ENCODE data around the gene BRAF. TPM values are rescaled to one million over a fixed set of nuclear protein-coding genes. Genes with fewer than 3 reads are reported as not detected.
"Not testable (repeated sequence)": the region's sequence is repeated elsewhere in the genome, so short reads cannot be mapped to it uniquely, and the experiment has no call there.

Gene BRAF
- total RNA-seq, 1 donor from 2014 or later, result 40.2 TPM

DNA sequence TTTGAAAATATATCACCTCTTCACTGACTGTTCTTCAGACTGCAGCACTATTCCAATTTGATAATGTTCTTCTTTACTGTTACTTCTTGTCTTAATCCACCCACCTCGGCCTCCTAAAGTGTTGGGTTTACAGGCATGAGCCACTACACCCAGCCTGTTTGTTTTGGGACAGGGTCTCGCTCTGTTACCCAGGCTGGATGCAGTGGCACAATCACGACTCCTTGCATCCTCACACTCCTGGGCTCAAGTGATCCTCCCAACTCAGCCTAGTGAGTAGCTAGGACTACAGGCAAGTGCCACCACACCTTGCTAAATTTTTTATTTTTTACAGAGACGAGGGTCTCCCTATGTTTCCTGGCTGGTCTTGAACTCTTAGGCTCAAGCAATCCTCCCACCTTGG lies 150.4 kb downstream of the BRAF start:
- DNase-seq (no peak), ATAC-seq (no peak)
- no peaks in the 10 kb centered on the region for H3K9me3 ChIP-seq
- H3K27ac ChIP-seq, result no peak overlapping the region
- H3K27me3 ChIP-seq, result no peaks in the 10 kb centered on the region
- no peak overlapping the region for H3K4me3 ChIP-seq
- TF ChIP-seq, protein P1, sequence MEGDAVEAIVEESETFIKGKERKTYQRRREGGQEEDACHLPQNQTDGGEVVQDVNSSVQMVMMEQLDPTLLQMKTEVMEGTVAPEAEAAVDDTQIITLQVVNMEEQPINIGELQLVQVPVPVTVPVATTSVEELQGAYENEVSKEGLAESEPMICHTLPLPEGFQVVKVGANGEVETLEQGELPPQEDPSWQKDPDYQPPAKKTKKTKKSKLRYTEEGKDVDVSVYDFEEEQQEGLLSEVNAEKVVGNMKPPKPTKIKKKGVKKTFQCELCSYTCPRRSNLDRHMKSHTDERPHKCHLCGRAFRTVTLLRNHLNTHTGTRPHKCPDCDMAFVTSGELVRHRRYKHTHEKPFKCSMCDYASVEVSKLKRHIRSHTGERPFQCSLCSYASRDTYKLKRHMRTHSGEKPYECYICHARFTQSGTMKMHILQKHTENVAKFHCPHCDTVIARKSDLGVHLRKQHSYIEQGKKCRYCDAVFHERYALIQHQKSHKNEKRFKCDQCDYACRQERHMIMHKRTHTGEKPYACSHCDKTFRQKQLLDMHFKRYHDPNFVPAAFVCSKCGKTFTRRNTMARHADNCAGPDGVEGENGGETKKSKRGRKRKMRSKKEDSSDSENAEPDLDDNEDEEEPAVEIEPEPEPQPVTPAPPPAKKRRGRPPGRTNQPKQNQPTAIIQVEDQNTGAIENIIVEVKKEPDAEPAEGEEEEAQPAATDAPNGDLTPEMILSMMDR (IDR thresholded peaks at IDR 0.05), result no peak
- no peaks in the 10 kb centered on the region for H3K4me1 ChIP-seq
- intact Hi-C loops (cut with DNase I), result no loop called here
- peaks cover 72% of the 10 kb centered on the region for H3K36me3 ChIP-seq

DNA sequence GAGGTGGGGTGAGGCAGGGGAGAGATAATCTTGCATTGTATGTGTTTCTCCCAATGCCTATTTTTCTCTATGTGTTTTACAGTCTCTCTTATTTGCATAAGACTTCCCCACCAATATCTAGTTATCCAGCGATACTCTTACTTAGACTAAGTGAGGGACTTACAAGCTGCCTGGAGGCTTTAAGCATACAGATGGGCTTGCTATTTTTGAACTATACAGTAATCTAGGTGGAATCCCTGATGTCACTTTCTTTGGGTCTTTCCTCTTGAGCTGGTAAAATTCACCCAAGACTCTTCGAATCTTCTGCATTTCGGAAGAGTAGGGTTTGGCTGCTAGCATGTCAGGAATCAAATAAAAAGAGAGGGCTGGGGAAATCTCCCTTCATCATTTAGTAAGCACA lies 151.6 kb downstream of the BRAF start:
- H3K4me1 ChIP-seq, result no peaks in the 10 kb centered on the region
- no peaks in the 10 kb centered on the region for H3K27me3 ChIP-seq
- no peak overlapping the region for H3K27ac ChIP-seq
- ATAC-seq (no peak), DNase-seq (no peak)
- peaks cover 68% of the 10 kb centered on the region for H3K36me3 ChIP-seq
- H3K4me3 ChIP-seq, result no peak overlapping the region
- TF ChIP-seq, protein P1 (IDR thresholded peaks at IDR 0.05), result no peak
- no peaks in the 10 kb centered on the region for H3K9me3 ChIP-seq
- intact Hi-C loops (cut with DNase I), result no loop called here

DNA sequence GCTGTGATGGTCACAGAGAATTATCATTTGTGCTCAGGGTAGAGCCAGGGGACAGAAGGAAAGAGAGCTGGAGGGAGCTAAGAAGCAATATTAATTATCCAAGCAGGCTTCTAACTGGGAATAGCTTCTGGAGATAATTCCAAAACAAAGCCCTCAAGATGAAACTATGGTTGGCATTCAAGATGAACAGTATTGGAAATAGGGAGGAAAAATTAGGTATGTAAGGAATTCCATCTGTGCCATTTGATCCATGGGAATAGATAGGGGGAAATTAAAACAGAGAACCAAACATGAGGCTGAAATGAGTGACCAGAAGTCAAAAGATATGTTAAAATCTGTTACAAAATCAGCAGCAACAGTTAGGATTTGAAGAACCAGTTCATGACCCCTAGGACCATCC lies 152.9 kb downstream of the BRAF start:
- intact Hi-C loops (cut with DNase I), result no loop called here
- TF ChIP-seq, protein P1 (IDR thresholded peaks at IDR 0.05), result no peak
- Histone ChIP-seq H3K27ac (no peak overlapping the region), H3K27me3 (no peaks in the 10 kb centered on the region), H3K9me3 (no peaks in the 10 kb centered on the region), H3K4me1 (no peaks in the 10 kb centered on the region), H3K4me3 (no peak overlapping the region), H3K36me3 (peaks cover 64% of the 10 kb centered on the region)
- DNase-seq (no peak), ATAC-seq (no peak)

DNA sequence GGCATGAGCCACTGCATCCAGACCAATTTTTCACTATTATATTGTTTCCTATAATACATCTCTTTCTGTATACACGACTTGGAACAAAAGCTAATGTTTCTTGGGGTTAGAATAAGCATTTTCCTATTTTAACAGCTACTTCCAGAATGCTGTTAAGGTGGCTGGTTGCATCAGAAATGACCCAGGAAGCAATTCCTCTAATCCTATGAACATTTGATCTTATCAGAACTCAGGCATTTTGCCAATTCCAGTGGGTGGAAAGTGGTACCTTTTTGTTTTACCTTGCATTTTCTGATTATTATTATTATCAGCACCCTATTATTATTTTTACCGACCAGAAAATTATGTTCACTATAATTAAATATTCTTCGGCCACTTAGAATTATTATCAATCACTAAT lies 154.9 kb downstream of the BRAF start:
- Histone ChIP-seq H3K36me3 (peaks cover 48% of the 10 kb centered on the region), H3K27ac (no peak overlapping the region), H3K4me3 (no peak overlapping the region), H3K4me1 (no peaks in the 10 kb centered on the region), H3K9me3 (no peaks in the 10 kb centered on the region), H3K27me3 (no peaks in the 10 kb centered on the region)
- TF ChIP-seq, protein P1 (IDR thresholded peaks at IDR 0.05), result no peak
- intact Hi-C loops (cut with DNase I), result no loop called here
- ATAC-seq (no peak), DNase-seq (no peak)

DNA sequence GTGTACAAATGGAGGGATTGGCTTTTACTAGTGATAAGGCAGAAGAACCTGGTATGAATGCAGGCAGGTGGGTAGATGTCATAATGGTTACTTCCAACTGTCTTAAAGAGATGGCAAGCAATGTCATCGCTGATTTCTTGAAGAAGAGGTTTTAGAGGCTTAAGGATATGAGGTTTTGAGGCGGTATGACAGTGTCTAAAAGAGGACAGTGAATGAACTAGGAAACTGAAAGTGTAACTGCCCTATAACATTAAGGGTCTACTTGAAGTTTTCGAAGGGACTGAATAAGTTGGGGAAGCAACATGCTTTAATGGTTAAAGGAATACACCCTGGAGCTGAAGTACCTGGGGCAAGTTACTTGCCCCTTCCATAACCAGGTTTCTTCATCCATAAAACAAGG lies 157.3 kb downstream of the BRAF start:
- TF ChIP-seq, protein P1 (IDR thresholded peaks at IDR 0.05), result no peak
- ATAC-seq, result no peak
- Histone ChIP-seq H3K27me3 (no peaks in the 10 kb centered on the region), H3K27ac (no peak overlapping the region), H3K9me3 (no peaks in the 10 kb centered on the region), H3K4me1 (no peaks in the 10 kb centered on the region), H3K36me3 (peaks cover 31% of the 10 kb centered on the region), H3K4me3 (no peak overlapping the region)
- intact Hi-C loops (cut with DNase I), result no loop called here
- no peak for DNase-seq

DNA sequence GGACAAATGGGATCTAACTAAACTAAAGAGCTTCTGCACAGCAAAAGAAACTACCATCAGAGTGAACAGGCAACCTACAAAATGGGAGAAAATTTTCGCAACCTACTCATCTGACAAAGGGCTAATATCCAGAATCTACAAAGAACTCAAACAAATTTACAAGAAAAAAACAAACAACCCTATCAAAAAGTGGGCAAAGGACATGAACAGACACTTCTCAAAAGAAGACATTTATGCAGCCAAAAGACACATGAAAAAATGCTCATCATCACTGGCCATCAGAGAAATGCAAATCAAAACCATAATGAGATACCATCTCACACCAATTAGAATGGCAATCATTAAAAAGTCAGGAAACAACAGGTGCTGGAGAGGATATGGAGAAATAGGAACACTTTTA lies 159.3 kb downstream of the BRAF start:
- intact Hi-C loops (cut with DNase I), result not testable (repeated sequence)

DNA sequence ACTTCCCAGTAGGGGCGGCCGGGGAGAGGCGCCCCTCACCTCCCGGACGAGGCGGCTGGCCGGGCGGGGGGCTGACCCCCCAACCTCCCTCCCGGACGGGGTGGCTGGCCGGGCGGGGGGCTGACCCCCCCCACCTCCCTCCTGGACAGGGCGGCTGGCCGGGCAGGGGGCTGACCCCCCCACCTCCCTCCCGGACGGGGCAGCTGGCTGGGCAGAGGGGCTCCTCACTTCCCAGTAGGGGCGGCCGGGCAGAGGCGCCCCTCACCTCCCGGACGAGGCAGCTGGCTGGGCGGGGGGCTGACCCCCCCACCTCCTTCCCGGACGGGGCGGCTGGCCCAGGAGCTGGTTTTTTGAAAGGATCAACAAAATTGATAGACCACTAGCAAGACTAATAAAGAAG lies 161.6 kb downstream of the BRAF start:
- H3K27ac ChIP-seq; H3K9me3 ChIP-seq; intact Hi-C loops (cut with DNase I); H3K4me1 ChIP-seq; DNase-seq; H3K27me3 ChIP-seq; ATAC-seq; H3K4me3 ChIP-seq: not testable (repeated sequence)
- peaks cover 16% of the 10 kb centered on the region for H3K36me3 ChIP-seq

More for the DNA sequence above, 159.3 kb downstream of the BRAF start:
- H3K36me3 ChIP-seq, result peaks cover 16% of the 10 kb centered on the region
- not testable (repeated sequence) for H3K27me3 ChIP-seq, H3K27ac ChIP-seq, H3K4me3 ChIP-seq, ATAC-seq, H3K4me1 ChIP-seq, DNase-seq, H3K9me3 ChIP-seq

DNA sequence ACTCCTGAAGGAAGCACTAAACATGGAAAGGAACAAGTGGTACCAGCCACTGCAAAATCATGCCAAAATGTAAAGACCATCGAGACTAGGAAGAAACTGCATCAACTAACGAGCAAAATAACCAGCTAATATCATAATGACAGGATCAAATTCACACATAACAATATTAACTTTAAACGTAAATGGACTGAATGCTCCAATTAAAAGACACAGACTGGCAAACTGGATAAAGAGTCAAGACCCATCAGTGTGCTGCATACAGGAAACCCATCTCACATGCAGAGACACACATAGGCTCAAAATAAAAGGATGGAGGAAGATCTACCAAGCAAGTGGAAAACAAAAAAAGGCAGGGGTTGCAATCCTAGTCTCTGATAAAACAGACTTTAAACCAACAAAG lies 163.4 kb downstream of the BRAF start:
- DNase-seq; intact Hi-C loops (cut with DNase I); H3K4me1 ChIP-seq: not testable (repeated sequence)

More for the DNA sequence above, 163.4 kb downstream of the BRAF start:
- H3K4me3 ChIP-seq, H3K27ac ChIP-seq, ATAC-seq, H3K27me3 ChIP-seq, H3K9me3 ChIP-seq, H3K36me3 ChIP-seq: not testable (repeated sequence)
